ENCODE measurements around the gene SNORC. TPM values are rescaled to one million over a fixed set of nuclear protein-coding genes. Genes with fewer than 3 reads are reported as not detected.

SNORC gene
- total and polyA plus RNA-seq, 9 of the 15 experiments (the other 6 are each of a cell fraction or from before 2014, with no cell fraction given) = 0.14 to 2.5 (median 0.72) TPM; not detected in 2

DNA sequence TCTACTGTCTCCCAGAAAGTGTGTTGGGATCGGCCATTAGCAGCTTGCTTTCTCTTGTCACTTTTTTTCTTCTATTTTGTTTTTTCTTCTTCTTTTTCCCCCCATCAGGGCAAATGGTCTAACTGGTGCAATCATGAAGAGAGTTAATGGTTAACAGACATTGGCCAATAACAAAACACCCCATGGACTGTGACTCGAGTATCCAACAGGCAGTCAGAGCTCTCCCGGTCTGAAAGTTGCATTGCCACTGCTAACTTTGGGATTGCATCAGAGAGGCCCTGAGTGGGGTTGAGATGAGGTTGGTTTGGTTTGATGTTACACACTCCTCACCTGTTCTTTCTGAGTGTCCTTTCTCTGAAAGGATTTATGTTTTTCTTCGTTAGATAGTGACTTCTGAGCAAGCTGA lies 12.9 kb upstream of the SNORC start:
- no peaks in the 10 kb centered on the region for H3K9me3 ChIP-seq (replicated peaks; ENCODE audit: control insufficient read depth, insufficient read depth, low read depth, low read length)
- no peak for DNase-seq (ENCODE audit: extremely low read depth in 1 of 4, low spot score in 3 of 4)
- no peak overlapping the region for H3K9ac ChIP-seq (ENCODE audit: insufficient read depth in 1 of 2, low read depth in 2 of 2, low read length in 2 of 2)
- H3K27ac ChIP-seq (ENCODE audit: extremely low read depth, low read depth, low read length) = no peak overlapping the region
- BruUV-seq (replicated peaks) = TSS peak; percentile 43
- in situ Hi-C loops (cut with MboI) = loop anchor here (10.0 kb wide), 1 partner anchor 408 kb away; no protein-coding TSS in a partner anchor
- no peaks in the 10 kb centered on the region for H3K9me1 ChIP-seq (ENCODE audit: control insufficient read depth, insufficient read depth, low read length)
- POLR2A ChIA-PET = no interaction called here
- no peak for FAIRE-seq
- no peaks in the 10 kb centered on the region for H3K79me2 ChIP-seq (ENCODE audit: control insufficient read depth, insufficient read depth, low read length)
- H3K4me1 ChIP-seq (replicated peaks in 1 of 2; ENCODE audit: control insufficient read depth in 2 of 2, insufficient read depth in 2 of 2, low read length in 2 of 2) = peaks cover 7 to 11% of the 10 kb centered on the region in 2 experiments
- no peak overlapping the region for H3K4me2 ChIP-seq (ENCODE audit: insufficient read depth, low read length)
- TF ChIP-seq CEBPG (CRISPR knock-in tag; IDR thresholded peaks at IDR 0.05) (peak; percentile 19; the same call in 1 of the 2 replicates), CEBPG (tag; conservative IDR thresholded peaks at IDR 0.05 in 1 of 2, IDR thresholded peaks at IDR 0.05 in 1 of 2) (peak in 1 of 2 experiments; percentile 89; a peak in 2 of 4 replicates), HMGN3 (IDR thresholded peaks at IDR 0.05; ENCODE audit: borderline replicate concordance, extremely low read depth, insufficient read length, low read depth, low read length) (no peak), ZNF766 (CRISPR knock-in tag; conservative IDR thresholded peaks at IDR 0.05) (0 out of 2 replicates have a peak, but pooled peaks have one; percentile 20), GABPA (tag; conservative IDR thresholded peaks at IDR 0.05; ENCODE audit: low read depth) (no peak)
- peaks cover 55% of the 10 kb centered on the region; the same call in 2 of the 3 replicates for H3K36me3 ChIP-seq (ENCODE audit: control insufficient read depth, insufficient read depth, low read length)
- no peaks in the 10 kb centered on the region for H4K20me1 ChIP-seq (replicated peaks; ENCODE audit: control insufficient read depth, insufficient read depth, low read length)
- no peak overlapping the region for H2AFZ ChIP-seq (ENCODE audit: low read depth, low read length)
- no peak for ATAC-seq
- intact Hi-C loops (cut with micrococcal nuclease) = loop anchor here (10.0 kb wide), 1 partner anchor 168 kb away; no protein-coding TSS in a partner anchor
- H3K27me3 ChIP-seq (ENCODE audit: control insufficient read depth in 2 of 2, insufficient read depth in 2 of 2, low read length in 2 of 2) = no peaks in the 10 kb centered on the region
- WGBS (ENCODE audit: insufficient coverage, low coverage, missing lambda C conversion rate) = 58% methylated on average over 4 of the region's 4 CpGs
- no peak overlapping the region for H3K4me3 ChIP-seq
- CTCF ChIA-PET (ENCODE audit: low intra/inter-chr PET ratio) = no interaction called here
